Fibroblast of the aortic adventitia (primary cell): Measurements from ENCODE around the gene GP5. TPM values are rescaled to one million over a fixed set of nuclear protein-coding genes. Genes with fewer than 3 reads are reported as not detected.

Experiments
- DNase-seq: peaks from one replicate; pipeline ENCODE4 v3.0.0-alpha.2; 2010; ENCODE audit warnings: low read depth
- H3K4me3 ChIP-seq: 2 replicates; pipeline ENCODE4 v1.5.1; 2011; ENCODE audit warnings: low read depth, mild to moderate bottlenecking, control low read depth, low read length, moderate library complexity
- total RNA-seq: library from RNA; depleted of rRNA; stranded (reverse); fragments of >200 nt; gene quantifications from 2 replicates; pipeline ENCODE4 v1.2.3, GENCODE V29; 2012; ENCODE audit warnings: low replicate concordance
- TF ChIP-seq, protein P1 (sequence below): IDR thresholded peaks from 2 replicates; pipeline ENCODE4 v1.5.1; 2011; ENCODE audit warnings: mild to moderate bottlenecking, low read length, control low read depth, inconsistent platforms; ENCODE audit not compliant: insufficient read depth

The GP5 gene
- total RNA-seq, 1 donor, result 0.09 TPM

DNA sequence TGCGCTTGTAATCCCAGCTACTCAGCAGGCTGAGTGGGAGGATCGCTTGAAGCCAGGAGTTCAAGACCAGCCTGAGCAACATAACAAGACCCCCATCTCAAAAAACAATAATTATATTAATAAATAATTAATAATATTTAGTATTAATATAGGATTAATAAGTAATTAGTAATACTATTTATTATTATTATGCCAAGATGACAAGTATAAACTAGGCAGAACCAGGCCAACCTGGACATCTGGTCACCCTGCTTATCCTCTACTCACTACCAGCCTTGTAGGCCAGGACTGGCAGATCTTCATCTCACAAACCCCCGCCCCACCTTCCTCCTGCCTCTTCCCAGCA is 48.4 kb downstream of the GP5 start:
- no peak overlapping the region for H3K4me3 ChIP-seq
- TF ChIP-seq, protein P1, sequence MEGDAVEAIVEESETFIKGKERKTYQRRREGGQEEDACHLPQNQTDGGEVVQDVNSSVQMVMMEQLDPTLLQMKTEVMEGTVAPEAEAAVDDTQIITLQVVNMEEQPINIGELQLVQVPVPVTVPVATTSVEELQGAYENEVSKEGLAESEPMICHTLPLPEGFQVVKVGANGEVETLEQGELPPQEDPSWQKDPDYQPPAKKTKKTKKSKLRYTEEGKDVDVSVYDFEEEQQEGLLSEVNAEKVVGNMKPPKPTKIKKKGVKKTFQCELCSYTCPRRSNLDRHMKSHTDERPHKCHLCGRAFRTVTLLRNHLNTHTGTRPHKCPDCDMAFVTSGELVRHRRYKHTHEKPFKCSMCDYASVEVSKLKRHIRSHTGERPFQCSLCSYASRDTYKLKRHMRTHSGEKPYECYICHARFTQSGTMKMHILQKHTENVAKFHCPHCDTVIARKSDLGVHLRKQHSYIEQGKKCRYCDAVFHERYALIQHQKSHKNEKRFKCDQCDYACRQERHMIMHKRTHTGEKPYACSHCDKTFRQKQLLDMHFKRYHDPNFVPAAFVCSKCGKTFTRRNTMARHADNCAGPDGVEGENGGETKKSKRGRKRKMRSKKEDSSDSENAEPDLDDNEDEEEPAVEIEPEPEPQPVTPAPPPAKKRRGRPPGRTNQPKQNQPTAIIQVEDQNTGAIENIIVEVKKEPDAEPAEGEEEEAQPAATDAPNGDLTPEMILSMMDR, result no peak
- no peak for DNase-seq

DNA sequence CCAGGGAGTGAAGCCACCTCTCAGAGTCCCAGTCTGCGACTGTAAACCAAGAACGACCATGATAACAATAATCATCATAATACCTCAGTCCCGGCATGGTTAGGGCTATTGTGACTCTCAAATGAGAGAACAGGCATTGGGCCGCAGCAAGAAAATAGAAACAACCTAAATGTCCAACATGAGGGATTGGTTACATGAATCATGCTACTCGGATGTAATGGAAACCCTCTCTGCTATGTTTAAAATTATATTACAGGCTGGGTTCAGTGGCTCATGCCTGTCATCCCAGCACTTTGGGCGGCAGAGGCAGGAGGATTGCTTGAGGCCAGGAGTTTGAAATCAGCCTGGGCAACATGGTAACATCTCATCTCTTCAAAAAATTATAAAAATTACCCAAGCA is 50.7 kb downstream of the GP5 start:
- TF ChIP-seq, protein P1, result no peak
- DNase-seq, result no peak
- H3K4me3 ChIP-seq, result no peak overlapping the region

DNA sequence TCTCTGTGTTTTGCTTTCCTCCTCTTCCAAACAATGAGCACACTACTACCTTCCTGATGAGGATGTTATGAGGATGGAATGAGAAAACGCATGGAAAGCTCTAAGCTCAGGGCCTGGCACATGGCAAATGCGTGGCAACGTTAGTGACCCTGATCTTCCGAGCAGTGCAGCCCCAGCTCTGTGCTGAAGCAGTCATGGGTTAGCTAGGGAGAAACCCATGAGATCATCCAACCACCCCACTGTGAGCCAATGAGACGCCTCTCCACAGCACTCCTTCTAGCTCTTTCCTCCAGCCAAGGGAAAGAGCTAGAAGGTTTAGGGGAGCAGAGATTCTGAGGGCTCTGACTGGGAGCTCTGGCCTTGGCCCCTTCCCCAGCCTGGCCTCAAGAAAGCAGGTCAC is 52.4 kb downstream of the GP5 start:
- no peak for DNase-seq
- no peak overlapping the region for H3K4me3 ChIP-seq
- TF ChIP-seq, protein P1, result no peak

DNA sequence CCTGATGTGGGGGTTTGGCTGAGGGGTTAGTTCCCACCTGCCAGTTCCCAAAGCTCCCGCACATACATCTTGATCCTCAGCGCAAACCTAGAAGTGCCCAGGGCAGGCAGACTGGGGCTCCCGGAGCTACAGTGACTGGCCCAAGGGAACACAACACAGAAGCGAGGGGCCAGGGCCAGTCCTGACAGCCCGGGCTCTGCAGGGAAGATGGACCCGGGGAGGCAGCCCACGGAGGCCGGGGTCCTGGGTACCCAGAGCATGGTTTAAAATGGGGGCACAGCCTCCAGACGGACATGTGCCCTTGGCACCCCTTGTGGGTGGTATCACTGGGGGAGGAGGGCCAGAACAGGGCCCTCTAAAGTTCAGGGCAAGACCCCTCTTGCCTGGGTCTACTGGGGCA is 53.0 kb downstream of the GP5 start:
- no peak for DNase-seq
- no peak overlapping the region for H3K4me3 ChIP-seq
- TF ChIP-seq, protein P1, result no peak

Other genes with a start within 250 kb of the GP5 start
- not detected in 2 replicates for gene CPN2, start 47.9 kb downstream of the GP5 start, total RNA-seq
- 0.25 and 10.0 TPM in 2 replicates for gene LRRC15, start 29.5 kb downstream of the GP5 start, total RNA-seq
- gene ATP13A3, start 87.7 kb upstream of the GP5 start, total RNA-seq, result 448 and 494 TPM in 2 replicates
- 12.8 and 16.7 TPM in 2 replicates for gene TMEM44, start 234.2 kb upstream of the GP5 start, total RNA-seq